ENCODE results near the gene USP24. TPM values are rescaled to one million over a fixed set of nuclear protein-coding genes. Genes with fewer than 3 reads are reported as not detected.

The USP24 gene
- total and polyA plus RNA-seq, 10 of the 15 experiments (the other 5 are each of a cell fraction or from before 2014, with no cell fraction given) = 4.6 to 36.5 (median 25.3) TPM

DNA sequence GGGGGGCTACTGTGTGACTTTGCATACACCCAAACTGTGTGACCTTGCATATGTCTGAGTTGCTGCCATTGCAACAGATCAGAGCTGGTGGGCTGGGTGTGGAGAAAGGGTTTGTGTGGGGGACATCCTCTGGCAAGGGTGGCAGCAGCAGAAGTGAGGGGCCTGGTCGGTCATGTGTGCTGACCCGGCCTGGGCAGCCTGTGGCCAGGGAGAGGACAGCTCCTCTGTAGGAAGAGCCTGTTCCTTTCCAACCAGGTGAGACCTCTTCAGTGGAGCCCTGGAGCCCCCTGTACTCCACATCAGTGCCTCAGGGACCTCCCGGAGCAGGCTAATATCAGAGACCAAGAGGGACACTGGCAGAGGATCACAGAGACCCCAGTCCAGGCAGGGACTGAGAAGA lies 167.6 kb downstream of the USP24 start (continued):
- TF ChIP-seq, protein P1, sequence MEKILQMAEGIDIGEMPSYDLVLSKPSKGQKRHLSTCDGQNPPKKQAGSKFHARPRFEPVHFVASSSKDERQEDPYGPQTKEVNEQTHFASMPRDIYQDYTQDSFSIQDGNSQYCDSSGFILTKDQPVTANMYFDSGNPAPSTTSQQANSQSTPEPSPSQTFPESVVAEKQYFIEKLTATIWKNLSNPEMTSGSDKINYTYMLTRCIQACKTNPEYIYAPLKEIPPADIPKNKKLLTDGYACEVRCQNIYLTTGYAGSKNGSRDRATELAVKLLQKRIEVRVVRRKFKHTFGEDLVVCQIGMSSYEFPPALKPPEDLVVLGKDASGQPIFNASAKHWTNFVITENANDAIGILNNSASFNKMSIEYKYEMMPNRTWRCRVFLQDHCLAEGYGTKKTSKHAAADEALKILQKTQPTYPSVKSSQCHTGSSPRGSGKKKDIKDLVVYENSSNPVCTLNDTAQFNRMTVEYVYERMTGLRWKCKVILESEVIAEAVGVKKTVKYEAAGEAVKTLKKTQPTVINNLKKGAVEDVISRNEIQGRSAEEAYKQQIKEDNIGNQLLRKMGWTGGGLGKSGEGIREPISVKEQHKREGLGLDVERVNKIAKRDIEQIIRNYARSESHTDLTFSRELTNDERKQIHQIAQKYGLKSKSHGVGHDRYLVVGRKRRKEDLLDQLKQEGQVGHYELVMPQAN (conservative IDR thresholded peaks at IDR 0.05) = no peak
- no peak for TF ChIP-seq GATAD2B (conservative IDR thresholded peaks at IDR 0.05; ENCODE audit: low read depth)

DNA sequence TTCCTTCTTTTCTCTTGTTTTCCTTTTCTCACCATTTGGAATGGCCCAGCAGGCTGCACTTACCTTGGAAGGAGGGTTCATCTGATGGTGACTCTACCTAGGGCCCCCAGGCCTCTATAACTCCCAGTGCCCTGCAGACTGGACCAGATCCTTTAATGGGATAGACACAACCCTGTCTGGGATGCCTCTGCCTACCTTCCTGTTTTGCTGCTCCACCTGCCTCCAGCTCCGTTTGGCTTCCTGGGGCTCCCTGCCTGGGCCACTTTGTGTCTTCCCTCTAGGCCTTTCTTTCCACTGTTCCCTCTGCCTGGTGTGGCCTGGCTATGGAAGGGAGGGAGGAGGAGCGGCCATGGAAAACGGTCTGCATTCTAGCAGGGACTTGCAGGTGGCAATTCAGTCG lies 168.3 kb downstream of the USP24 start:
- H3K4me3 ChIP-seq = no peak overlapping the region
- no peak overlapping the region for H3K9ac ChIP-seq (ENCODE audit: control insufficient read depth, insufficient read depth, low read length)
- WGBS (ENCODE audit: insufficient coverage, insufficient replicate concordance, low lambda C conversion rate, missing lambda C conversion rate) = 11% methylated on average over 4 of the region's 4 CpGs
- ChIA-PET SMC1A (ENCODE audit: uncharacterized antibody, unreplicated experiment) (no interaction called here), RAD21 (ENCODE audit: unreplicated experiment) (no interaction called here), POLR2A (no interaction called here), CTCF (no interaction called here)
- in situ Hi-C loops (cut with MboI) (no loop called here), intact Hi-C loops (cut with micrococcal nuclease; ENCODE audit: unreplicated experiment) (no loop called here)
- H3K4me1 ChIP-seq (ENCODE audit: control insufficient read depth, insufficient read depth, low read length) = no peaks in the 10 kb centered on the region
- H2AFZ ChIP-seq (ENCODE audit: control insufficient read depth, low read depth, low read length) = no peak overlapping the region
- TF ChIP-seq TBL1XR1 (IDR thresholded peaks at IDR 0.05; ENCODE audit: low read depth, low read length) (no peak), RB1 (IDR thresholded peaks at IDR 0.05; ENCODE audit: borderline replicate concordance) (no peak), SKIL (IDR thresholded peaks at IDR 0.05; ENCODE audit: low read depth, poor library complexity, severe bottlenecking) (no peak), TARDBP (IDR thresholded peaks at IDR 0.05; ENCODE audit: borderline replicate concordance) (no peak), ZNF384 (IDR thresholded peaks at IDR 0.05; ENCODE audit: borderline replicate concordance, low read depth, low read length) (no peak), SIX5 (IDR thresholded peaks at IDR 0.05; ENCODE audit: low read depth, low read length, severe bottlenecking) (no peak), FOXM1 (IDR thresholded peaks at IDR 0.05; ENCODE audit: low read depth, low read length) (no peak), HDAC2 (IDR thresholded peaks at IDR 0.05) (no peak), STAT3 (IDR thresholded peaks at IDR 0.05; ENCODE audit: low read depth, low read length) (no peak), CREM (IDR thresholded peaks at IDR 0.05; ENCODE audit: low read depth) (no peak)
- TF ChIP-seq, protein P2, sequence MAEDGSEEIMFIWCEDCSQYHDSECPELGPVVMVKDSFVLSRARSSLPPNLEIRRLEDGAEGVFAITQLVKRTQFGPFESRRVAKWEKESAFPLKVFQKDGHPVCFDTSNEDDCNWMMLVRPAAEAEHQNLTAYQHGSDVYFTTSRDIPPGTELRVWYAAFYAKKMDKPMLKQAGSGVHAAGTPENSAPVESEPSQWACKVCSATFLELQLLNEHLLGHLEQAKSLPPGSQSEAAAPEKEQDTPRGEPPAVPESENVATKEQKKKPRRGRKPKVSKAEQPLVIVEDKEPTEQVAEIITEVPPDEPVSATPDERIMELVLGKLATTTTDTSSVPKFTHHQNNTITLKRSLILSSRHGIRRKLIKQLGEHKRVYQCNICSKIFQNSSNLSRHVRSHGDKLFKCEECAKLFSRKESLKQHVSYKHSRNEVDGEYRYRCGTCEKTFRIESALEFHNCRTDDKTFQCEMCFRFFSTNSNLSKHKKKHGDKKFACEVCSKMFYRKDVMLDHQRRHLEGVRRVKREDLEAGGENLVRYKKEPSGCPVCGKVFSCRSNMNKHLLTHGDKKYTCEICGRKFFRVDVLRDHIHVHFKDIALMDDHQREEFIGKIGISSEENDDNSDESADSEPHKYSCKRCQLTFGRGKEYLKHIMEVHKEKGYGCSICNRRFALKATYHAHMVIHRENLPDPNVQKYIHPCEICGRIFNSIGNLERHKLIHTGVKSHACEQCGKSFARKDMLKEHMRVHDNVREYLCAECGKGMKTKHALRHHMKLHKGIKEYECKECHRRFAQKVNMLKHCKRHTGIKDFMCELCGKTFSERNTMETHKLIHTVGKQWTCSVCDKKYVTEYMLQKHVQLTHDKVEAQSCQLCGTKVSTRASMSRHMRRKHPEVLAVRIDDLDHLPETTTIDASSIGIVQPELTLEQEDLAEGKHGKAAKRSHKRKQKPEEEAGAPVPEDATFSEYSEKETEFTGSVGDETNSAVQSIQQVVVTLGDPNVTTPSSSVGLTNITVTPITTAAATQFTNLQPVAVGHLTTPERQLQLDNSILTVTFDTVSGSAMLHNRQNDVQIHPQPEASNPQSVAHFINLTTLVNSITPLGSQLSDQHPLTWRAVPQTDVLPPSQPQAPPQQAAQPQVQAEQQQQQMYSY (CRISPR knock-in tag; IDR thresholded peaks at IDR 0.05) = no peak
- no peaks in the 10 kb centered on the region for H3K9me3 ChIP-seq (replicated peaks; ENCODE audit: control insufficient read depth, insufficient read depth, low read length)
- BruUV-seq (replicated peaks) = no TSS peak
- no peak overlapping the region for H3K27ac ChIP-seq (ENCODE audit: control insufficient read depth, insufficient read depth)
- ATAC-seq (no peak), DNase-seq (ENCODE audit: low read depth, low spot score) (no peak), FAIRE-seq (no peak)
- no peaks in the 10 kb centered on the region for H3K79me2 ChIP-seq (ENCODE audit: control insufficient read depth, insufficient read depth, low read length)
- H3K27me3 ChIP-seq (replicated peaks in 1 of 2; ENCODE audit: control insufficient read depth in 2 of 2, insufficient read depth in 2 of 2, low read length in 1 of 2) = peaks cover 5 to 7% of the 10 kb centered on the region in 2 experiments
- H4K20me1 ChIP-seq (ENCODE audit: control insufficient read depth, insufficient read depth) = no peaks in the 10 kb centered on the region
- H3K36me3 ChIP-seq (ENCODE audit: control insufficient read depth in 2 of 2, insufficient read depth in 2 of 2, low read length in 1 of 2) = no peaks in the 10 kb centered on the region
- no peak overlapping the region for H3K4me2 ChIP-seq (ENCODE audit: control insufficient read depth, insufficient read depth)

Data from GM12878 (cell line).